ENCODE measurements around the gene PRKAG2. TPM values are rescaled to one million over a fixed set of nuclear protein-coding genes. Genes with fewer than 3 reads are reported as not detected.

PRKAG2 gene
- total RNA-seq, 2 donors from 2014 or later: 38.3 to 78.5 TPM

DNA sequence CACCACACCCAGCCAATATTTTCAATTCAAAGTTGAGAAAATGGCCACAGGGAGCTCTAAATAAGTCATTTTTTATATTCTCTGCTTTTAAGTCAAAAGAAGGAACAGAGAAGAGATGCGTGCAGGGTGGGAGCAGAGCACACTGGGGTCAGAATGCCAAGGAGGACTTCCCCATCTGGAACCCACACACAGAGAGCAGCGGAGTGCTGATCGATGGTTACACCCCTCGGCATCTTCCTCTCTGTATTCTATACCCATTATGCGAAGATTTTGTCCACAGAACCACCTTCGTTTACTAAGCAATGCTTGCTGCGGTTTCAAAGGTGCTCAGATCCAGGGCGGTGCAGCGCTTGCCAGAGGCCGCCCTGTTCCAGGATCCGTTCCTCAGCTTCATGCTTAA is 265.9 kb downstream of the PRKAG2 start:
- H3K4me1 ChIP-seq (ENCODE audit: control insufficient read depth in 1 of 2, low read depth in 2 of 2): peaks cover 0 to 5% of the 10 kb centered on the region in 2 donors
- no peak for ATAC-seq (ENCODE audit: insufficient number of reproducible peaks, low FRiP score, low read depth)
- no peak for DNase-seq (ENCODE audit: low spot score)
- no peaks in the 10 kb centered on the region for H3K36me3 ChIP-seq
- no peak overlapping the region for H3K4me3 ChIP-seq
- H3K27ac ChIP-seq: no peak overlapping the region
- TF ChIP-seq, protein P1, sequence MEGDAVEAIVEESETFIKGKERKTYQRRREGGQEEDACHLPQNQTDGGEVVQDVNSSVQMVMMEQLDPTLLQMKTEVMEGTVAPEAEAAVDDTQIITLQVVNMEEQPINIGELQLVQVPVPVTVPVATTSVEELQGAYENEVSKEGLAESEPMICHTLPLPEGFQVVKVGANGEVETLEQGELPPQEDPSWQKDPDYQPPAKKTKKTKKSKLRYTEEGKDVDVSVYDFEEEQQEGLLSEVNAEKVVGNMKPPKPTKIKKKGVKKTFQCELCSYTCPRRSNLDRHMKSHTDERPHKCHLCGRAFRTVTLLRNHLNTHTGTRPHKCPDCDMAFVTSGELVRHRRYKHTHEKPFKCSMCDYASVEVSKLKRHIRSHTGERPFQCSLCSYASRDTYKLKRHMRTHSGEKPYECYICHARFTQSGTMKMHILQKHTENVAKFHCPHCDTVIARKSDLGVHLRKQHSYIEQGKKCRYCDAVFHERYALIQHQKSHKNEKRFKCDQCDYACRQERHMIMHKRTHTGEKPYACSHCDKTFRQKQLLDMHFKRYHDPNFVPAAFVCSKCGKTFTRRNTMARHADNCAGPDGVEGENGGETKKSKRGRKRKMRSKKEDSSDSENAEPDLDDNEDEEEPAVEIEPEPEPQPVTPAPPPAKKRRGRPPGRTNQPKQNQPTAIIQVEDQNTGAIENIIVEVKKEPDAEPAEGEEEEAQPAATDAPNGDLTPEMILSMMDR (IDR thresholded peaks at IDR 0.05): no peak
- H3K27me3 ChIP-seq (replicated peaks; ENCODE audit: insufficient read depth): no peaks in the 10 kb centered on the region
- H3K9me3 ChIP-seq: no peaks in the 10 kb centered on the region

DNA sequence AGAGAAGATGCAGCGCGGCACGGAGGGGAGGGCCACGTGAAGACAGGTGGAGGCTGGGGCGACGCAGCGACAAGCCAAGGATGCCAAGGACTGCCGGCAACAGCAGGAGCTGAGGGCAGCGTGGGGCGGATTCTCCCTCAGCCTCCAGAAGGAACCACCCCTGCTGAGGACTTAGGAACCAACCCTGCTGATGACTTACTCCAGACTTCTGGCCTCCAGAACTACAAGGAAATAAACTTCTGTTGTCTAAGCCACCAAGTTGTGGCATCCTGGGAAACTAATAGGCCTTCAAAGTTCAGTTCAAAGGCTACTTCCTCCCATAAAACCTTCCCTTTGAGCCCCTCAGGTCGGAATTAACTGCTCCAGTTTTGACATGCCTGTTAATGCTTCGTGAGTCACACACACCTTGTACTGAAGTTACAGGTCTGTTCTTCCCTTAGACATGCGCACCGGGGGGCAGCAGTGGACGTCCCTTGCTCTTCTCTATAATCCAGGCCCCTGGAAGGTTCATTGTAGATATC is 268.8 kb downstream of the PRKAG2 start:
- H3K4me1 ChIP-seq (ENCODE audit: control insufficient read depth in 1 of 2, low read depth in 2 of 2): peaks cover 0 to 5% of the 10 kb centered on the region in 2 donors
- no peak overlapping the region for H3K27ac ChIP-seq
- no peaks in the 10 kb centered on the region for H3K27me3 ChIP-seq (replicated peaks; ENCODE audit: insufficient read depth)
- H3K9me3 ChIP-seq: no peaks in the 10 kb centered on the region
- no peak for ATAC-seq (ENCODE audit: insufficient number of reproducible peaks, low FRiP score, low read depth)
- H3K36me3 ChIP-seq: no peaks in the 10 kb centered on the region
- no peak for DNase-seq (ENCODE audit: low spot score)
- H3K4me3 ChIP-seq: no peak overlapping the region
- TF ChIP-seq, protein P1 (IDR thresholded peaks at IDR 0.05): no peak

DNA sequence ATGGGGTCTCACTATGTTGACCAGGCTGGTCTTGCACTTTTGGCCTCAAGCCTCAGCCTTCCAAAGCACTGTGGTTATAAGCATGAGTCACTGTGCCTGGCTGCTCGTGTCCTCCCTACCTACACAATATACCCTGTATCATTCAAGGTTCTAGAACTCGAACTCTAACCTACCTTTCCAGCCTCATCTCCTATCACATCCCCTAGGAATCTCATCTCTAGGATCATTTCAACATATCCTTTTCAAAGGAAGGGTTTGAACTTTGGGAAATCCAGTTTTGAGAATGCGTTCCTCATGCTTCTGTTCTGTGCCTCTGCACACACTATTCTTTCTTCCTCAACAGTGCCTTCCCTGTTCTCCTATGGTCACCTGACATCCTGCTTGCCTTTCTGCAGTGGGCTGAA is 269.4 kb downstream of the PRKAG2 start:
- ATAC-seq (ENCODE audit: insufficient number of reproducible peaks, low FRiP score, low read depth) (no peak), DNase-seq (ENCODE audit: low spot score) (no peak)
- no peak overlapping the region for H3K27ac ChIP-seq
- TF ChIP-seq, protein P1 (IDR thresholded peaks at IDR 0.05): no peak
- peaks cover 0 to 5% of the 10 kb centered on the region in 2 donors for H3K4me1 ChIP-seq (ENCODE audit: control insufficient read depth in 1 of 2, low read depth in 2 of 2)
- H3K9me3 ChIP-seq: no peaks in the 10 kb centered on the region
- no peak overlapping the region for H3K4me3 ChIP-seq
- H3K27me3 ChIP-seq (replicated peaks; ENCODE audit: insufficient read depth): no peaks in the 10 kb centered on the region
- no peaks in the 10 kb centered on the region for H3K36me3 ChIP-seq

DNA sequence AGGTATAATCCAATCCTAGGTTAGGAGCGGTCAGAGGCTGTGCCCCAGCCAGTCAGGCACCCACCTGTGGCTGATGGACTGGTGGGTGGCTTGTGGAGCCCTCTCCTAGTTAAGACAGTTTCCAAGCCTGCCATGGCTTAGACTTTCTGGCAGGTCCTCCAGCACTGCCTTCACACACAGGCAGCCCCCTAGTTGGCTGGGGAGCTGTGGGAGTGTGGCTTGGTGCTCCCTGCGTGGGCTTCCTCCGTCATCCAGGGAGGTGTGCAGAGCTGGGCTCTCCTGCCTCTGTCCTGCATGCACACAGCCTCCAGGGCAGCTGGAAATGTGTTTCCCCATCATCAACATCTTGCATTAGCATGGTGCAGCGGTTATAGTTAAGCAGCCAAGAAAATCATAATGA is 273.0 kb downstream of the PRKAG2 start:
- DNase-seq (ENCODE audit: low spot score) (no peak), ATAC-seq (ENCODE audit: insufficient number of reproducible peaks, low FRiP score, low read depth) (no peak)
- Histone ChIP-seq H3K27ac (no peak overlapping the region), H3K4me1 (ENCODE audit: control insufficient read depth in 1 of 2, low read depth in 2 of 2) (peaks cover 13 to 25% of the 10 kb centered on the region in 2 donors), H3K27me3 (replicated peaks; ENCODE audit: insufficient read depth) (no peaks in the 10 kb centered on the region), H3K9me3 (no peaks in the 10 kb centered on the region), H3K4me3 (no peak overlapping the region), H3K36me3 (no peaks in the 10 kb centered on the region)
- TF ChIP-seq, protein P1 (IDR thresholded peaks at IDR 0.05): no peak

DNA sequence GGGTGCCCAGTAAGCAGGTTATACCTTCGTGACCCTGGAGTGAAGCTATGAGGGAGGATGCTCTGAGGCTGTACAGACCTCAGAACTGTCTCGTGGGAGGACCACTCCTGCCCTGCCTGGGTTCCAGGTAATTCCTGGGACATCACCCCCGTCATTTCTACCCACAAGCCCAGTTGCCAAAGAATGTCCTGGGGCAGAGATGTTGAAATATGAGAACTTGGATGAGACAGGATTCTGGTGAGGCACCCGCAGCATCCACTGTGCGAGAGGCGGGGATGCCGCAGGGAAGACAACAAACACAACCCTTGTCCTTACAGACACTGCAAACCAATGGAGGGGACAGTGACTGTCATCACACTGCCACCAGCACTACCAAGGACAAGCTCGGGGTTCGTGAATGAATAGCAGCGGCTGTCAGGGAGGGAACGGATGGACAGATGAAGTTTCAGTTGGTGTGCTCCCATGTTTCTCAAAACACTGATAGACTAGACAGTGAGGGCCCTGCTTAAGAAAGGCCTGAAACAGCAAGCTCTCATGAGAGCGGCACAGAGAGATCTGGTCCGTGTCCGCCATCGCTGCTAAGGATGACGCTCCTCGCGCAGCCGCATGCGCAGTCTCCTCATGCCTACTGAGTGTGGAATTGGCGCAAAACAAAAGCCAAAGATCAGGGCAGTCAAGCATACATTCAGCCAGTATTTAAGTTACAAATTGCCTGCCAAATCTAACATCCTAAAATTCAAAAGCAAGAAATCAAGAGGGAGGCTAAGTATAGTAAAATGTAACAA is 275.2 kb downstream of the PRKAG2 start:
- Histone ChIP-seq H3K27me3 (replicated peaks; ENCODE audit: insufficient read depth) (no peaks in the 10 kb centered on the region), H3K9me3 (no peaks in the 10 kb centered on the region), H3K4me3 (no peak overlapping the region), H3K4me1 (ENCODE audit: control insufficient read depth in 1 of 2, low read depth in 2 of 2) (peaks cover 13 to 30% of the 10 kb centered on the region in 2 donors), H3K27ac (no peak overlapping the region), H3K36me3 (no peaks in the 10 kb centered on the region)
- ATAC-seq (ENCODE audit: insufficient number of reproducible peaks, low FRiP score, low read depth): no peak
- DNase-seq (ENCODE audit: low spot score): no peak
- TF ChIP-seq, protein P1 (IDR thresholded peaks at IDR 0.05): no peak
